ENCODE results near the gene TRAF1.

GRCh38 chr9:120922404-120923195, 4.0 kb downstream of the TRAF1 start:
- TF ChIP-seq CTCF (IDR thresholded peaks at IDR 0.05; ENCODE audit: low read depth, low read length) (no peak), POLR2A (IDR thresholded peaks at IDR 0.05; ENCODE audit: extremely low read depth, insufficient read length) (no peak)

Measured in NB4 (cell line).